Upper lobe of right lung (tissue), 1 donor: ENCODE data around the gene NECAP2. TPM values are rescaled to one million over a fixed set of nuclear protein-coding genes. Genes with fewer than 3 reads are reported as not detected.

Experiments
- ATAC-seq: fragments of 200-7000 bp; cut with Tn5 transposase; one replicate; pipeline ENCODE4 v1.9.1; 2020; ENCODE audit warnings: mild to moderate bottlenecking, moderate library complexity
- DNase-seq: peaks from one replicate; pipeline ENCODE4 v3.0.0-alpha.2; 2020
- H3K27ac ChIP-seq: fragments of 200-600 bp; one replicate; pipeline ENCODE4 v1.8.0; 2022
- H3K27me3 ChIP-seq: fragments of 200-600 bp; one replicate; pipeline ENCODE4 v1.8.0; 2022; ENCODE audit warnings: mild to moderate bottlenecking
- H3K36me3 ChIP-seq: fragments of 200-600 bp; one replicate; pipeline ENCODE4 v1.8.0; 2022
- H3K4me1 ChIP-seq: fragments of 200-600 bp; one replicate; pipeline ENCODE4 v1.8.0; 2022
- H3K4me3 ChIP-seq: fragments of 200-600 bp; one replicate; pipeline ENCODE4 v1.8.0; 2022; ENCODE audit warnings: mild to moderate bottlenecking
- H3K9me3 ChIP-seq: fragments of 200-600 bp; one replicate; pipeline ENCODE4 v1.8.0; 2022
- CTCF ChIP-seq: fragments of 200-600 bp; IDR thresholded peaks from one replicate; pipeline ENCODE4 v1.8.0; 2022; ENCODE audit warnings: antibody characterized with exemption
- intact Hi-C: fragments of 100-400 bp; cut with DNase I; formaldehyde crosslinking; loops from one replicate; pipeline ENCODE4 v1.11.0; 2022
- long read RNA-seq: library from polyadenylated mRNA; unstranded; transcript quantifications from one replicate; pipeline ENCODE4 v2.0.0, GENCODE V29; 2021
- total RNA-seq: library from RNA; stranded (reverse); fragmentation: NEBNext Ultra II Directional; extraction: Animal tissue kit (Norgen Biotek cat#: 25700); gene quantifications from one replicate; pipeline ENCODE4 v1.2.1, GENCODE V29; 2021
- donor health status: DM: no; HTN: yes; CAD: no; lungs with severe emphysema.

NECAP2 gene
- 78.1 TPM for total RNA-seq
- long read RNA-seq, transcript NECAP2-201 (8 exons, 2,070 nt), result major isoform, 164 of 211 reads
- long read RNA-seq, transcript NECAP2-202 (7 exons, 1,929 nt), result minor isoform, 8 of 211 reads
- long read RNA-seq, partial matches to known transcripts, result 27 of 211 reads
- long read RNA-seq, other reads (novel, unspliced or antisense), result 9 of 211 reads

GRCh38 chr1:16440470-16441281, at the start of gene NECAP2:
Gene NECAP2, plus strand, starts transcription at chr1:16440724. Its CDS starts 38 bp downstream, at chr1:16440762.
- H3K4me1 ChIP-seq, result peaks cover 22% of the 10 kb centered on the region
- intact Hi-C loops, result no loop called here
- peaks cover 31% of the 10 kb centered on the region for H3K36me3 ChIP-seq
- DNase-seq (peak; percentile 96), ATAC-seq (peak; percentile 97)
- H3K27me3 ChIP-seq, result no peaks in the 10 kb centered on the region
- TF ChIP-seq CTCF, result peak; percentile 91
- no peaks in the 10 kb centered on the region for H3K9me3 ChIP-seq
- peak within 1 kb of the TSS; percentile 99 for H3K4me3 ChIP-seq
- H3K27ac ChIP-seq, result peak within 1 kb of the TSS; percentile 88

- intact Hi-C loops, result no loop called here
- ATAC-seq (peak; percentile 39), DNase-seq (no peak)
- H3K27ac ChIP-seq, result no peak overlapping the region
- H3K36me3 ChIP-seq, result peaks cover 33% of the 10 kb centered on the region
- TF ChIP-seq CTCF, result no peak
- H3K4me3 ChIP-seq, result no peak overlapping the region
- peaks cover 40% of the 10 kb centered on the region for H3K4me1 ChIP-seq
- H3K9me3 ChIP-seq, result no peaks in the 10 kb centered on the region
- H3K27me3 ChIP-seq, result no peaks in the 10 kb centered on the region
Observed at GRCh38 chr1:16391411-16391810, 49.1 kb upstream of the NECAP2 start.

GRCh38 chr1:16392740-16393569, 47.6 kb upstream of the NECAP2 start:
- Histone ChIP-seq H3K4me1 (peaks cover 33% of the 10 kb centered on the region), H3K4me3 (no peak overlapping the region), H3K36me3 (peaks cover 48% of the 10 kb centered on the region), H3K27ac (no peak overlapping the region), H3K9me3 (no peaks in the 10 kb centered on the region), H3K27me3 (no peaks in the 10 kb centered on the region)
- intact Hi-C loops, result no loop called here
- DNase-seq (no peak), ATAC-seq (no peak)
- TF ChIP-seq CTCF, result no peak

GRCh38 chr1:16393570-16394521, 46.7 kb upstream of the NECAP2 start:
- Histone ChIP-seq H3K36me3 (peaks cover 48% of the 10 kb centered on the region), H3K4me3 (no peak overlapping the region), H3K27ac (no peak overlapping the region), H3K4me1 (peaks cover 24% of the 10 kb centered on the region), H3K9me3 (no peaks in the 10 kb centered on the region), H3K27me3 (no peaks in the 10 kb centered on the region)
- no peak for TF ChIP-seq CTCF
- no peak for ATAC-seq
- intact Hi-C loops, result no loop called here
- no peak for DNase-seq

- no peaks in the 10 kb centered on the region for H3K27me3 ChIP-seq
- no peak for TF ChIP-seq CTCF
- H3K27ac ChIP-seq, result no peak overlapping the region
- no peaks in the 10 kb centered on the region for H3K9me3 ChIP-seq
- no peak for DNase-seq
- peaks cover 24% of the 10 kb centered on the region for H3K4me1 ChIP-seq
- no peak for ATAC-seq
- H3K36me3 ChIP-seq, result peaks cover 55% of the 10 kb centered on the region
- H3K4me3 ChIP-seq, result no peak overlapping the region
- intact Hi-C loops, result no loop called here
Observed at GRCh38 chr1:16394977-16395376, 45.5 kb upstream of the NECAP2 start.
